ENCODE results near the gene DNAI4. TPM values are rescaled to one million over a fixed set of nuclear protein-coding genes. Genes with fewer than 3 reads are reported as not detected.

Gene DNAI4
- total and polyA plus RNA-seq, 2 donors (not counting 3 experiments of a cell fraction or from before 2014, with no cell fraction given): 0.51 to 3.3 TPM

- intact Hi-C loops (cut with micrococcal nuclease): no loop called here
- TF ChIP-seq JUN (IDR thresholded peaks at IDR 0.05; ENCODE audit: borderline replicate concordance, insufficient read depth, insufficient read length, low read depth) (no peak), POLR2A (IDR thresholded peaks at IDR 0.05; ENCODE audit: low read depth, low read length) (no peak), GATA2 (IDR thresholded peaks at IDR 0.05; ENCODE audit: insufficient read depth, insufficient read length, low read depth, low read length) (no peak), FOS (IDR thresholded peaks at IDR 0.05; ENCODE audit: borderline replicate concordance, insufficient read depth, low read length) (no peak), MYC (IDR thresholded peaks at IDR 0.05; ENCODE audit: low read depth, low read length) (no peak)
- no peaks in the 10 kb centered on the region for H3K9me3 ChIP-seq (replicated peaks; ENCODE audit: control insufficient read depth, insufficient read depth, low read length)
- ChIA-PET POLR2A (no interaction called here), CTCF (interaction anchor here (0.9 kb wide), 1 partner anchor 187 kb away, joined by 3 read pairs; no protein-coding TSS in a partner anchor)
- no peak for FAIRE-seq
- H3K4me2 ChIP-seq (ENCODE audit: insufficient read depth, low read length): no peak overlapping the region
- no peak overlapping the region for H3K4me3 ChIP-seq (replicated peaks in 1 of 3; ENCODE audit: insufficient read depth in 1 of 3, low read depth in 1 of 3, low read length in 3 of 3)
- dilution Hi-C loops (cut with MboI; ENCODE audit: extremely low pct_ligation_motif_present, low sequenced_read_pairs): no loop called here
- no peaks in the 10 kb centered on the region for H4K20me1 ChIP-seq (replicated peaks; ENCODE audit: control insufficient read depth, extremely low read depth, insufficient read depth, low read length)
- H2AFZ ChIP-seq (ENCODE audit: low read depth, low read length): no peak overlapping the region
- no peaks in the 10 kb centered on the region for H3K9me1 ChIP-seq (replicated peaks; ENCODE audit: control insufficient read depth, extremely low read depth, insufficient read depth, low read length)
- no peak overlapping the region for H3K27ac ChIP-seq (ENCODE audit: insufficient read depth, low read depth, low read length)
- no peak overlapping the region for H3K9ac ChIP-seq (replicated peaks; ENCODE audit: extremely low read depth, insufficient read depth, low read length)
- no peaks in the 10 kb centered on the region for H3K27me3 ChIP-seq (ENCODE audit: control insufficient read depth in 2 of 2, insufficient read depth in 2 of 2, low read length in 2 of 2)
- BruUV-seq (replicated peaks): no TSS peak
- no peak for DNase-seq (ENCODE audit: low read depth, low spot score)
- peaks cover 9% of the 10 kb centered on the region for H3K4me1 ChIP-seq (ENCODE audit: control insufficient read depth, extremely low read depth, insufficient read depth, low read length)
- H3K79me2 ChIP-seq (ENCODE audit: control insufficient read depth, insufficient read depth, low read length): peaks cover 9% of the 10 kb centered on the region
- no peaks in the 10 kb centered on the region for H3K36me3 ChIP-seq (ENCODE audit: control insufficient read depth in 2 of 2, extremely low read depth in 1 of 2, insufficient read depth in 2 of 2, low read length in 2 of 2)
These were observed 4.8 kb downstream of the DNAI4 start for GRCh38 chr1:66919828-66920227.

GRCh38 chr1:66919063-66919462 lies 5.6 kb downstream of the DNAI4 start:
- Histone ChIP-seq H3K36me3 (ENCODE audit: control insufficient read depth in 2 of 2, extremely low read depth in 1 of 2, insufficient read depth in 2 of 2, low read length in 2 of 2) (no peaks in the 10 kb centered on the region), H3K4me2 (ENCODE audit: insufficient read depth, low read length) (no peak overlapping the region), H3K27me3 (ENCODE audit: control insufficient read depth in 2 of 2, insufficient read depth in 2 of 2, low read length in 2 of 2) (no peaks in the 10 kb centered on the region), H3K9ac (replicated peaks; ENCODE audit: extremely low read depth, insufficient read depth, low read length) (no peak overlapping the region), H3K9me3 (replicated peaks; ENCODE audit: control insufficient read depth, insufficient read depth, low read length) (no peaks in the 10 kb centered on the region), H3K79me2 (ENCODE audit: control insufficient read depth, insufficient read depth, low read length) (peaks cover 9% of the 10 kb centered on the region), H3K4me3 (replicated peaks in 1 of 3; ENCODE audit: insufficient read depth in 1 of 3, low read depth in 1 of 3, low read length in 3 of 3) (no peak overlapping the region), H3K27ac (ENCODE audit: insufficient read depth, low read depth, low read length) (no peak overlapping the region), H2AFZ (ENCODE audit: low read depth, low read length) (no peak overlapping the region), H4K20me1 (replicated peaks; ENCODE audit: control insufficient read depth, extremely low read depth, insufficient read depth, low read length) (no peaks in the 10 kb centered on the region), H3K9me1 (replicated peaks; ENCODE audit: control insufficient read depth, extremely low read depth, insufficient read depth, low read length) (no peaks in the 10 kb centered on the region), H3K4me1 (ENCODE audit: control insufficient read depth, extremely low read depth, insufficient read depth, low read length) (peaks cover 7% of the 10 kb centered on the region)
- DNase-seq (ENCODE audit: low read depth, low spot score) (no peak), FAIRE-seq (no peak)
- no peak for TF ChIP-seq GATA2 (IDR thresholded peaks at IDR 0.05; ENCODE audit: insufficient read depth, insufficient read length, low read depth, low read length)
- no peak for TF ChIP-seq POLR2AphosphoS5 (IDR thresholded peaks at IDR 0.05; ENCODE audit: insufficient read depth, low read depth, low read length)
- TF ChIP-seq, protein P1, sequence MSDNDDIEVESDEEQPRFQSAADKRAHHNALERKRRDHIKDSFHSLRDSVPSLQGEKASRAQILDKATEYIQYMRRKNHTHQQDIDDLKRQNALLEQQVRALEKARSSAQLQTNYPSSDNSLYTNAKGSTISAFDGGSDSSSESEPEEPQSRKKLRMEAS (IDR thresholded peaks at IDR 0.05; ENCODE audit: insufficient read depth, insufficient read length): no peak
- no peak for TF ChIP-seq JUN (IDR thresholded peaks at IDR 0.05; ENCODE audit: borderline replicate concordance, insufficient read depth, insufficient read length, low read depth)
- TF ChIP-seq EZH2 (IDR thresholded peaks at IDR 0.05; ENCODE audit: borderline replicate concordance, low read depth, low read length, severe bottlenecking): no peak
- no peak for TF ChIP-seq MYC (IDR thresholded peaks at IDR 0.05; ENCODE audit: low read depth, low read length)
- TF ChIP-seq POLR2A (IDR thresholded peaks at IDR 0.05; ENCODE audit: low read depth, low read length): no peak
- TF ChIP-seq FOS (IDR thresholded peaks at IDR 0.05; ENCODE audit: borderline replicate concordance, insufficient read depth, low read length): no peak
- TF ChIP-seq, protein P2, sequence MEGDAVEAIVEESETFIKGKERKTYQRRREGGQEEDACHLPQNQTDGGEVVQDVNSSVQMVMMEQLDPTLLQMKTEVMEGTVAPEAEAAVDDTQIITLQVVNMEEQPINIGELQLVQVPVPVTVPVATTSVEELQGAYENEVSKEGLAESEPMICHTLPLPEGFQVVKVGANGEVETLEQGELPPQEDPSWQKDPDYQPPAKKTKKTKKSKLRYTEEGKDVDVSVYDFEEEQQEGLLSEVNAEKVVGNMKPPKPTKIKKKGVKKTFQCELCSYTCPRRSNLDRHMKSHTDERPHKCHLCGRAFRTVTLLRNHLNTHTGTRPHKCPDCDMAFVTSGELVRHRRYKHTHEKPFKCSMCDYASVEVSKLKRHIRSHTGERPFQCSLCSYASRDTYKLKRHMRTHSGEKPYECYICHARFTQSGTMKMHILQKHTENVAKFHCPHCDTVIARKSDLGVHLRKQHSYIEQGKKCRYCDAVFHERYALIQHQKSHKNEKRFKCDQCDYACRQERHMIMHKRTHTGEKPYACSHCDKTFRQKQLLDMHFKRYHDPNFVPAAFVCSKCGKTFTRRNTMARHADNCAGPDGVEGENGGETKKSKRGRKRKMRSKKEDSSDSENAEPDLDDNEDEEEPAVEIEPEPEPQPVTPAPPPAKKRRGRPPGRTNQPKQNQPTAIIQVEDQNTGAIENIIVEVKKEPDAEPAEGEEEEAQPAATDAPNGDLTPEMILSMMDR (IDR thresholded peaks at IDR 0.05; ENCODE audit: extremely low read depth in 1 of 2, insufficient read depth in 1 of 2, low read depth in 1 of 2, low read length in 2 of 2): no peak
- BruUV-seq (replicated peaks): no TSS peak
- ChIA-PET CTCF (interaction anchor here (0.9 kb wide), 1 partner anchor 186 kb away, joined by 3 read pairs; no protein-coding TSS in a partner anchor), POLR2A (no interaction called here)
- dilution Hi-C loops (cut with MboI; ENCODE audit: extremely low pct_ligation_motif_present, low sequenced_read_pairs): no loop called here
- intact Hi-C loops (cut with micrococcal nuclease): no loop called here

All from endothelial cell of umbilical vein (primary cell).